ENCODE data around the gene BCO2.
"Not testable (repeated sequence)": the region's sequence is repeated elsewhere in the genome, so short reads cannot be mapped to it uniquely, and the experiment has no call there.

The BCO2 gene

DNA sequence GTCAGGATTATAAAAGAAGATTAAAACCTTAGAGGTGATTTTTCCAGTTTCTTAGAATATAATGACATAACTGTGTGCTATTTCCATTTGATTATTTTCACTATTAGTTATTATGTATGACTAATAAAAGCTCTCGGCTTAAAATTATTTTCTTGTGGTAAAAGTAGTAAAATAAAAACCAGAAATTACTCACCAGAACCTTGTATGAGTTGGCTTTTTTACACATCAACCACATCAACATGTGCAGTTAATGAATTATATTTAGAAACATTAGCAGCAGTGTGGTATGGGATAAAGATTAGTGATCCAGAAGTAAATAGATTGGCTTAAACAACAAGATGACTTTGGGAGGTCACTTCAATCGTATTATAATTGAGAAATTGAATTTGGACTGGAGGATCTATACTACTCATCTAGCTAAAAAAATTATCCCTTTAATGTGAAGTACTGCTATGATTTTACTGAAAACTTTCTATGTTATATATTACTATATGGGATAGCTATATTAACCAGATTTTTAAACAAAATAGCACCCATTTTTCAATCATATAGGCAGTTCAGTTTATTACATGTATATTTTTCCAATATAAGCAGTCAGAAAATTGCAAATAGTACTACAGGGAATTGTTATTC lies 2.8 kb upstream of the BCO2 start:
- no peak for DNase-seq

GRCh38 chr11:112173152-112173551 lies 2.2 kb upstream of the BCO2 start:
- no peak for DNase-seq

DNA sequence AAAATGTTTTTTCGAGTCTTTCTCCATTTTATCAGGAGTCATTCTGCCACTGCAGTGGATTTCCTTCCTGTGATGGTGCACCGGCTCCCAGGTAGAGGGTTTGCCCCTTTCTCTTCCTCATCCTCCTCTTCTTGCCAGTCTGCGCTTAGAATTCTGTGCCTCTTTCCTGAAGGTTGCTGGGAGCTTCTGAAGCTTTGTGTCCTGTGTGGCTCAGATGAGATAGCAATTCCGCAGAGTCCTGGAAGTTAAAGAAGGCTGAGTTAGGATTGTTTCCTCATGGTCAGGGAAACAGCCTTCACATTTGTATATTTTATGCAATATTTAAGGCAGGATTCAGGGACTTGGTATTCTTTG lies 264 bp downstream of the BCO2 start:
- DNase-seq: no peak

DNA sequence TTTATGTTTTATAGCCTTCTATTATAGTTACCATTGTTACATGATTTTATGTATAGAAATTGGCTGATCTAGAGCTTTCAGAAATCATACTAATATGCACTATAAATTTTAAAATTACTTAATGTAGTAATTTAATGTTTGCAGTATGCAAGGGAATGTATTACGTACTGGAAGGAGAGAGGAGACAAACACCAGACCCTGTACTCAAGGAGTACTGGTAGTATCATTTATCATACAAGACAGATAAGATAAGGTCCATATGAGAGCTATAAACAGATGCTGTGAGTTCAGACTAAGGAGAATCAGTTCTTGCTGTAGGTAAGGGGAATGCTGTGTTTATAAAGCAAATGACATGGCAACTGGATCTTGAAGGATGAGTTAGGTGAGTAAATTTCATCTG lies 765 bp downstream of the BCO2 start:
- DNase-seq: no peak

DNA sequence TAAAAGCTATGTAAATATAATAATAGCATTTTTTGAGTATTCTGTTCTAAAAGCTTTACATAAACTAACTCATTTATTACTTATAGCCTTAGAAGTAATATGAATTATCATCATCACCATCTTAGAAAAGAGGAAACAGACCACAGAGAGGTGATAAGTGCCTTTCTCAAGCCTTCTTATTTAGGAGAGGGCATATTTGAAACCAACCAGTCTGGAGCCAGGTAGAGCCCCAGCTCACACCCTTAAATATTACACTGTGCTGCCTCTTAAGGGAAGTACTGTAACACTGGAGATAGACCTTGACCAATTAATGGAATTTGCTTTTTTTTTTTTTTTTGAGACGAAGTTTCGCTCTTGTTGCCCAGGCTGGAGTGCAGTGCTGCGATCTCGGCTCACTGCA lies 2.3 kb downstream of the BCO2 start:
- no peak for DNase-seq

DNA sequence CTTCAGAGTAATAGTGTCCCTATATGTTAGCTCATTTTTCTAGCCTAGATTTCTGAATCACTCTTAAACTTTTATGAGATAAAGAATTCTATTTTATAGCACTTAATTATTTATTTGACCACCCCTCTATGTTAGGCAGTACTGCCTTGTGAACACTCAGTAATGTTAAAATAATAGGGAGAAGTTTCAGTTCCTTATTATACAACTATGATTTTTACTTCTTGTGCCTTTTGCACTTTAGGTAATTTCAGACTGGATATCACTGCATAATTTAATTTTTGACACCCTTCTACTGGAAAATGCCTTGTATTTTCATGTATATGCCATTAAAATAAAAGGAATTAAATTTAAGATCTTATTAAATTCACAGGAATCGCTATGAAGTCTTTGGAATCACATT lies 3.1 kb downstream of the BCO2 start:
- no peak for DNase-seq

GRCh38 chr11:112178936-112179335 lies 3.6 kb downstream of the BCO2 start:
- DNase-seq: no peak

- DNase-seq: no peak
Measured at GRCh38 chr11:112179601-112180000, 4.3 kb downstream of the BCO2 start.

- no peak for DNase-seq
Measured at GRCh38 chr11:112182867-112183266, 7.6 kb downstream of the BCO2 start.

- DNase-seq: no peak
Measured at GRCh38 chr11:112185883-112186282, 10.6 kb downstream of the BCO2 start.

- no peak for DNase-seq
Measured at GRCh38 chr11:112186304-112186703, 11.0 kb downstream of the BCO2 start.

- DNase-seq: not testable (repeated sequence)
Measured at GRCh38 chr11:112195113-112195512, 19.8 kb downstream of the BCO2 start.

DNA sequence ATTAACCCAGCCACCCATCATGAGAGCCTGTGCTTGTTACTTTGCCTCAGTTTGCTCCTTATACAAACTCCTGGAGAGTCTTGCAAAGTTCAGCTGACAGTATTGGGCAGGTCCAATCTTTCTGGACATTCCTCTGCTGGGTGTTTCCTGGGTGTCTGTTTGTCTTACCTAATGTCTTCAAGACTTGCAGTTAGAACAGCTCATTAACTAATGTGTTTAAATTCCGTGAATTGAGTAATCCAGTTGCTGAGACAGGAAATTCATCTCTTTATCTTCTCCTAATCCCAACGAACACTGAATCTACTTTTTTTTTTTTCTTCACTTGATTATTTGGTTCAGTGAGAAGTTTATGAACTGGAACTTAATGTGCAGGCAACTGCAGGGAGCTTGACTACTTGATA lies 20.6 kb downstream of the BCO2 start:
- no peak for DNase-seq

GRCh38 chr11:112196519-112197087 lies 21.3 kb downstream of the BCO2 start:
- DNase-seq: no peak

- not testable (repeated sequence) for DNase-seq
Measured at GRCh38 chr11:112199101-112199500, 23.8 kb downstream of the BCO2 start.

- DNase-seq: no peak
Measured at GRCh38 chr11:112200252-112200651, 24.9 kb downstream of the BCO2 start.

DNA sequence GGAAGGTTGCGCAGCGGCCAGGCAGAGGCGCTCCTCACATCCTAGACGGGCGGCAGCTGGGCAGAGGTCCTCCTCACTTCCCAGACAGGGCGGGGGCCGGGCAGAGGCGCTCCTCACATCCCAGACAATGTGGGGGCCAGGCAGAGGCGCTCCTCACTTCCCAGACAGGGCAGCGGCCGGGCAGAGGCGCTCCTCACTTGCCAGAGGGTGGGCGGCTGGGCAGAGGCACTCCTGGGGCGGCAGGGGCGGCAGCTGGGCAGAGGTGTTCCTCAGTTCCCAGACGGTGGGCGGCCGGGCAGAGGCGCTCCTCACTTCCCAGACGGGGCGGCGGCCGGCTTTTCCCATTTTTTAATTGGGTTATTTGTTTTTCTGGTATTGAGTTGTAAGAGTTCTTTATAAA lies 30.8 kb downstream of the BCO2 start:
- no peak for DNase-seq

DNA sequence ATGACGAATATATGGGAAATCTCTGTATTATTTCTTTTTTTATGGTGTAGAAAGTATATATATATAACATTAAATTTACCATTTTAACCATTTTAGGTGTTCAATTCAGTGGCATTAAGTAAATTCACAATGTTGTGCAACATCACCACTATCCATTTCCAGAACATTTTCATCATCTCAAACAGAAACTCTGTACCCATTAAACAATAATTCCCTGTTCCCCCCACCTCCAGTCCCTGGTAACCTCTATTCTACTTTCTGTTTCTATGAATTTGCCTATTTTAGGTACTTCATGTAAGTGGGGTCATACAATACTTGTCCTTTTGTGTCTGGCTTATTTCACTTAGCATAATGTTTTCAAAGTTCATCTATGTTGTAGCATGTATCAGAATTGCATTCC lies 35.6 kb downstream of the BCO2 start:
- no peak for DNase-seq

- no peak for DNase-seq
Measured at GRCh38 chr11:112211536-112211935, 36.2 kb downstream of the BCO2 start.

DNA sequence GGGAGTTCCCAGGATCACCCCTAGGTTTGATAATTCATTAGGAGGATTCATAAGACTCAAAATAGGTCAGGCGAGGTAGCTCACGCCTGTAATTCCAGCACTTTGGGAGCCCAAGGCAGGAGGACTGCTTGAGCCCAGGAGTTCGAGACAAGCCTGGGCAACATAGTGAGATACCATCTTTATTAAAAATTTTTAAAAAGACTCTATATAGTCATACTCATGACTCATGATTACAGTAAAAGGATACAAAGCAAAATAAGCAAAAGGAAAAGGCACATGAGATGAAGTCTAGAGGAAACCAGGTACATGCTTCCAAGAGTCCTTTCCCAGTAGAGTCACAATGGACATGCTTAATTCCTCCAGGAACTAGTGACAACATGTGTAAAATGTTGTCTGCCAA lies 37.0 kb downstream of the BCO2 start:
- no peak for DNase-seq

- no peak for DNase-seq
Measured at GRCh38 chr11:112212710-112213109, 37.4 kb downstream of the BCO2 start.

DNA sequence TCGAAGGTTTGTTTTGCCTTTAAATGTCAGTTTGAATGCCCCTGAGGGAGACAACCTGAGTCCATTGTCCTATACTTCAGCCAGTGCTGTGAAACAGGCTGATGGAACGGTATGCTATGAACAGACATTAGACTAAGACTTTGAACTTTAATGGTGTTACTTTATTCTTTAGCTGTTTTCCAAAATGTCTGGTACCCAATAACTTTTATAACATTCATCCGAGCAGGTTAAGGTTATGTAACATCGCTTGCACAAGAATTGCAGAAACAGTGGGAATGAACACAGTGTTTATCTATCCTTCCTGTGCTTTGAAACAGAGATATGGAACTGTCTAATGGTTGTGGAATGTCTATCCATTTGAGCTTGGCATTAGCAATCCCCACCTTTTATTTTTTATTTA lies 38.4 kb downstream of the BCO2 start:
- DNase-seq: no peak

DNA sequence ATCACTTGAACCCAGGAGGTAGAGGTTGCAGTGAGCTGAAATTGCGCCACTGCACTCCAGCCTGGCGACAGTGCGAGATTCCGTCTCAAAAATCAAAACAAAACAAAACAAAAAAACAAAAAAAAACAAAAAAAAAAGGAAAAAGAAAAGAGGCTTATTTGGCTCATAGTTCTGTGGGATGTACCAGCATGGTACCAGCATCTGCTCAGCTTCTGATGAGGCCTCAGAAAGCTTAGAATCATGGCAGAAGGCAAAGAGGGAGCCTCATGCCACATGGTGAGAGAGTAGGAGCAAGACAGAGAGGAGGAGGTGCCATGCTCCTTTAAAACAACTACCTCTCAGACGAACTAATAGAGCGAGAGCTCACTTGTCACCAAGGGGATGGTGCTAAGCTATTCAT lies 40.3 kb downstream of the BCO2 start:
- no peak for DNase-seq

DNA sequence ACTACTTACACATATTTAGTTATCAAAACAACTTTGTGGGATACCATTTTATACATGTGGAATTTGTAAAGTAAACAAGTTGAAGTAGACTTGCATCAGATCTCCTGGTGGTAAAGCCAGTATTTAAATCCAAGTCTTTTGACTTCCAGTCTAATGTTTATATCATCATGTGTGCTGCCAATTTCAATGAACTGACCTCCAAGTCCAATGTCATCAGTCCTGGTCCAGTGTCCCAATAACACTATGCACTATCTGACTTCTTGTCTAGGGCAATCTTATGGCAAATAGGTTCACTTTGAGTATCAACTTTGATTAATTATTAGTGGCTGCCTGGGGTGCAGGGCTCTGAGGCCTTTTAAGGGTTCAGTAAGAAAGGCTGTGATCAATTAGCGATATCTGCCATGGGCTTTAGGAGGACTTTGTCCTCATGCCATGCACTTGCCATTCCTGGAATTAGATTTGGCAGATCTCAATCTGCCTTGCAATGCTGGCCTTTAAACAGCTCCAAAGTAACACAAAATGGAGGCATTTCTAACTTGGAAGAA lies 41.3 kb downstream of the BCO2 start:
- DNase-seq: no peak

Data from right hindlimb (tissue), 1 donor.